Measurements from ENCODE around the gene RTF1. TPM values are rescaled to one million over a fixed set of nuclear protein-coding genes. Genes with fewer than 3 reads are reported as not detected.
"Not testable (repeated sequence)": the region's sequence is repeated elsewhere in the genome, so short reads cannot be mapped to it uniquely, and the experiment has no call there.

The RTF1 gene
- polyA plus RNA-seq, 1 donor (not counting 4 experiments of a cell fraction or from before 2014, with no cell fraction given), result 28.5 TPM

DNA sequence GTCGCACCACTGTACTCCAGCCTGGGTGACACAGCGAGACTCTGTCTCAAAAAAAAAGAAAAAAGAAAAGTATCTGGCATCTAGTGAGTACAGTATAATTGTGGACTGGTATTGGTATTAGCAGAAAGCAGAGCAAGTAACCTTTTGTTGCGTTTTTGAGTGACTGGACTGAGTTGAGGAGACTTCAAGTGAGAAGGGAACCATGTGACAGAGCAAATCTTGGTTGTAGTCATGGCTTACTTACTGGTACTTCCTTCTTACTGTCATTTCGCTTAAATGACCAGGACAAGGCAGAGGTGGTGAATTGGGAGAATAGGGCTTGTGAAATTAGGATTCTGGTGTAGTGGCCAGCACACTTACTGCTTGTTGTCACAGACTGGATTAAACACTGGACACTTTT is 20.6 kb downstream of the RTF1 start:
- H3K4me2 ChIP-seq (ENCODE audit: control insufficient read depth, extremely low read depth, insufficient read depth, low read depth, low read length), result no peak overlapping the region
- no peak overlapping the region for H2AFZ ChIP-seq (ENCODE audit: control insufficient read depth, low read length)
- DNase-seq (ENCODE audit: low read depth, low spot score) (no peak), FAIRE-seq (no peak)
- no peaks in the 10 kb centered on the region for H3K9me3 ChIP-seq (ENCODE audit: control insufficient read depth, low read depth, low read length)
- no peak for TF ChIP-seq EZH2 (IDR thresholded peaks at IDR 0.05; ENCODE audit: low read length)
- TF ChIP-seq, protein P1, sequence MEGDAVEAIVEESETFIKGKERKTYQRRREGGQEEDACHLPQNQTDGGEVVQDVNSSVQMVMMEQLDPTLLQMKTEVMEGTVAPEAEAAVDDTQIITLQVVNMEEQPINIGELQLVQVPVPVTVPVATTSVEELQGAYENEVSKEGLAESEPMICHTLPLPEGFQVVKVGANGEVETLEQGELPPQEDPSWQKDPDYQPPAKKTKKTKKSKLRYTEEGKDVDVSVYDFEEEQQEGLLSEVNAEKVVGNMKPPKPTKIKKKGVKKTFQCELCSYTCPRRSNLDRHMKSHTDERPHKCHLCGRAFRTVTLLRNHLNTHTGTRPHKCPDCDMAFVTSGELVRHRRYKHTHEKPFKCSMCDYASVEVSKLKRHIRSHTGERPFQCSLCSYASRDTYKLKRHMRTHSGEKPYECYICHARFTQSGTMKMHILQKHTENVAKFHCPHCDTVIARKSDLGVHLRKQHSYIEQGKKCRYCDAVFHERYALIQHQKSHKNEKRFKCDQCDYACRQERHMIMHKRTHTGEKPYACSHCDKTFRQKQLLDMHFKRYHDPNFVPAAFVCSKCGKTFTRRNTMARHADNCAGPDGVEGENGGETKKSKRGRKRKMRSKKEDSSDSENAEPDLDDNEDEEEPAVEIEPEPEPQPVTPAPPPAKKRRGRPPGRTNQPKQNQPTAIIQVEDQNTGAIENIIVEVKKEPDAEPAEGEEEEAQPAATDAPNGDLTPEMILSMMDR (optimal IDR thresholded peaks at IDR 0.05 in 1 of 3, IDR thresholded peaks at IDR 0.05 in 1 of 3, conservative IDR thresholded peaks at IDR 0.05 in 1 of 3; ENCODE audit: extremely low read depth in 1 of 3, insufficient read depth in 2 of 3, low read length in 3 of 3), result no peak
- dilution Hi-C loops (cut with MboI; ENCODE audit: extremely low pct_ligation_motif_present, low sequenced_read_pairs), result no loop called here
- no peak overlapping the region for H3K9ac ChIP-seq (ENCODE audit: control insufficient read depth, extremely low read depth, insufficient read depth, low read length)
- no peaks in the 10 kb centered on the region for H3K4me1 ChIP-seq (ENCODE audit: control insufficient read depth, extremely low read depth, insufficient read depth, low read length)
- H3K4me3 ChIP-seq (ENCODE audit: control insufficient read depth in 2 of 3, extremely low read depth in 1 of 3, insufficient read depth in 2 of 3, low read depth in 1 of 3, low read length in 3 of 3), result no peak overlapping the region
- peaks cover 3 to 10% of the 10 kb centered on the region in 2 experiments for H3K36me3 ChIP-seq (ENCODE audit: control insufficient read depth in 2 of 2, extremely low read depth in 1 of 2, insufficient read depth in 2 of 2, low read length in 2 of 2)
- H3K27me3 ChIP-seq (ENCODE audit: control insufficient read depth, extremely low read depth, insufficient read depth, low read length), result no peaks in the 10 kb centered on the region
- H3K9me1 ChIP-seq (ENCODE audit: control insufficient read depth, extremely low read depth, insufficient read depth, low read length), result peaks cover 2% of the 10 kb centered on the region
- peaks cover 21% of the 10 kb centered on the region for H3K79me2 ChIP-seq (ENCODE audit: control insufficient read depth, insufficient read depth, low read length)
- no peak overlapping the region for H3K27ac ChIP-seq (ENCODE audit: control insufficient read depth, insufficient read depth, low read length)
- H4K20me1 ChIP-seq (ENCODE audit: control insufficient read depth, extremely low read depth, insufficient read depth, low read length), result peaks cover 2% of the 10 kb centered on the region

DNA sequence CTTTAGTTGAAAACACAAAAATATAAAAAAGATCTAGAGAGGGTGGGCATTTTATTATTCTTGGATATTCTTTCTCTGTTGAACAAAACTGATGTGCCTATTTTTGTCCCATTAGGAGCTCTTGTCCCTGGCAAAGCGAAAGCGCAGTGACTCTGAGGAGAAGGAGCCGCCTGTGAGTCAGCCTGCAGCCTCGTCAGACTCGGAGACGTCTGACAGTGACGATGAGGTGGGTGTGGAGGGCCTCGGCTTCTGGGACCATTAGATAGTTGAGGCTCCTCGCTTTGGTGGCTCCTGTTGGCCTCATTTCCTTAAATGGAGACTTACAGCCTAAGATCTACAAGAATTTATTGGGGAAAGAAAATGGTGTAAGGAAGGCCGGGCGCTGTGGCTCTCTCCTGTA is 21.3 kb downstream of the RTF1 start:
- DNase-seq (ENCODE audit: low read depth, low spot score), result no peak
- H3K9ac ChIP-seq (ENCODE audit: control insufficient read depth, extremely low read depth, insufficient read depth, low read length), result no peak overlapping the region

DNA sequence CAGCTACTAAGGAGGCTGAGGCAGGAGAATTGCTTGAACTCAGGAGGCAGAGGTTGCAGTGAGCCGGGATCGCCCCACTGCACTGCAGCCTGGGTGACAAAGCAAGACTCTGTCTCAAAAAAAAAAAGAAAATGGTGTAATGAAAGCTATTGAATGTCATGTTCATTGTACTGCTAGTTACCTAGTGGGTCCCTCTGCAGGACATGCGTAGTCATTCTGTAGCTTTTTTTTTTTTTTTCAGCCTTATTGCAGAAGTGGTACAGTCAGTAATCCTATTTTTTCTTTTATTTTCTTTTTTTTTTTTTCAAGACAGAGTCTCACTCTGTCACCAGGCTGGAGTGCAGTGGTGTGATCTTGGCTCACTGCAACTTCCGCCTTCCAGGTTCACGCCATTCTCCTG is 21.9 kb downstream of the RTF1 start:
- H3K9me3 ChIP-seq (ENCODE audit: control insufficient read depth, low read depth, low read length); DNase-seq (ENCODE audit: low read depth, low spot score); H2AFZ ChIP-seq (ENCODE audit: control insufficient read depth, low read length); H3K27me3 ChIP-seq (ENCODE audit: control insufficient read depth, extremely low read depth, insufficient read depth, low read length); H3K9me1 ChIP-seq (ENCODE audit: control insufficient read depth, extremely low read depth, insufficient read depth, low read length); H4K20me1 ChIP-seq (ENCODE audit: control insufficient read depth, extremely low read depth, insufficient read depth, low read length); dilution Hi-C loops (cut with MboI; ENCODE audit: extremely low pct_ligation_motif_present, low sequenced_read_pairs); H3K27ac ChIP-seq (ENCODE audit: control insufficient read depth, insufficient read depth, low read length); H3K4me3 ChIP-seq (ENCODE audit: control insufficient read depth in 2 of 3, extremely low read depth in 1 of 3, insufficient read depth in 2 of 3, low read depth in 1 of 3, low read length in 3 of 3); H3K9ac ChIP-seq (ENCODE audit: control insufficient read depth, extremely low read depth, insufficient read depth, low read length); H3K4me1 ChIP-seq (ENCODE audit: control insufficient read depth, extremely low read depth, insufficient read depth, low read length); H3K4me2 ChIP-seq (ENCODE audit: control insufficient read depth, extremely low read depth, insufficient read depth, low read depth, low read length); FAIRE-seq: not testable (repeated sequence)
- H3K79me2 ChIP-seq (ENCODE audit: control insufficient read depth, insufficient read depth, low read length), result peaks cover 14% of the 10 kb centered on the region
- H3K36me3 ChIP-seq (ENCODE audit: control insufficient read depth in 2 of 2, extremely low read depth in 1 of 2, insufficient read depth in 2 of 2, low read length in 2 of 2), result peaks cover 3 to 10% of the 10 kb centered on the region in 2 experiments

More for the DNA sequence above, 21.3 kb downstream of the RTF1 start:
- H3K9me3 ChIP-seq (ENCODE audit: control insufficient read depth, low read depth, low read length), result no peaks in the 10 kb centered on the region
- H3K27me3 ChIP-seq (ENCODE audit: control insufficient read depth, extremely low read depth, insufficient read depth, low read length), result no peaks in the 10 kb centered on the region
- peaks cover 3 to 10% of the 10 kb centered on the region in 2 experiments for H3K36me3 ChIP-seq (ENCODE audit: control insufficient read depth in 2 of 2, extremely low read depth in 1 of 2, insufficient read depth in 2 of 2, low read length in 2 of 2)
- H2AFZ ChIP-seq (ENCODE audit: control insufficient read depth, low read length), result no peak overlapping the region
- H3K27ac ChIP-seq (ENCODE audit: control insufficient read depth, insufficient read depth, low read length), result no peak overlapping the region
- H3K4me3 ChIP-seq (ENCODE audit: control insufficient read depth in 2 of 3, extremely low read depth in 1 of 3, insufficient read depth in 2 of 3, low read depth in 1 of 3, low read length in 3 of 3), result no peak overlapping the region
- peaks cover 2% of the 10 kb centered on the region for H4K20me1 ChIP-seq (ENCODE audit: control insufficient read depth, extremely low read depth, insufficient read depth, low read length)
- no peaks in the 10 kb centered on the region for H3K4me1 ChIP-seq (ENCODE audit: control insufficient read depth, extremely low read depth, insufficient read depth, low read length)
- no peak for TF ChIP-seq EZH2 (IDR thresholded peaks at IDR 0.05; ENCODE audit: low read length)
- TF ChIP-seq, protein P1 (optimal IDR thresholded peaks at IDR 0.05 in 1 of 3, IDR thresholded peaks at IDR 0.05 in 1 of 3, conservative IDR thresholded peaks at IDR 0.05 in 1 of 3; ENCODE audit: extremely low read depth in 1 of 3, insufficient read depth in 2 of 3, low read length in 3 of 3), result no peak
- H3K4me2 ChIP-seq (ENCODE audit: control insufficient read depth, extremely low read depth, insufficient read depth, low read depth, low read length), result no peak overlapping the region
- dilution Hi-C loops (cut with MboI; ENCODE audit: extremely low pct_ligation_motif_present, low sequenced_read_pairs), result no loop called here
- H3K79me2 ChIP-seq (ENCODE audit: control insufficient read depth, insufficient read depth, low read length), result peaks cover 18% of the 10 kb centered on the region
- no peak for FAIRE-seq
- H3K9me1 ChIP-seq (ENCODE audit: control insufficient read depth, extremely low read depth, insufficient read depth, low read length), result peaks cover 2% of the 10 kb centered on the region

All from keratinocyte (primary cell).